ENCODE data around the gene CLINT1.

Gene CLINT1

GRCh38 chr5:157818368-157818767 is 40.6 kb downstream of the CLINT1 start:
- no peak for DNase-seq

DNA sequence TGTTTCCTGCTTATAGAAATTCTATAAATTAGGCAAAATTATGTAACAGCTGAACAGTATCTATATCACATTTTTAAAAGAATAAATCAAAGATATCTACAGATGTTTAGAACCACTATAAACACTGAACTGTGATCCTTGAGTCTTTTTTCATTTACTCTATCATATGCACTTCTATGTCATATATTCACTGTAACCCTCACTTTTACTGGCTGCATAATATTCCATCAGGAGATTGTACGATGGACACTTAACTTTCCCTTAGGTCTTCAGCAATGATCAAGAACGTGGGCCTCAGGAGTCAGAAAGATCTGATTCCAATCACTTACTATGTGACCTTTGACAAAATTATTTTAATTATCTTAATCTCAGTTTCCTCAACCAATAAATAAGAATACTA is 41.0 kb downstream of the CLINT1 start:
- DNase-seq: no peak

- no peak for DNase-seq
Measured at GRCh38 chr5:157817387-157817702, 41.6 kb downstream of the CLINT1 start.

GRCh38 chr5:157816682-157817386 is 42.1 kb downstream of the CLINT1 start:
- no peak for DNase-seq

GRCh38 chr5:157812086-157812485 is 46.9 kb downstream of the CLINT1 start:
- no peak for DNase-seq

GRCh38 chr5:157808043-157808442 is 50.9 kb downstream of the CLINT1 start:
- DNase-seq: no peak

GRCh38 chr5:157802736-157803135 is 56.2 kb downstream of the CLINT1 start:
- DNase-seq: no peak

DNA sequence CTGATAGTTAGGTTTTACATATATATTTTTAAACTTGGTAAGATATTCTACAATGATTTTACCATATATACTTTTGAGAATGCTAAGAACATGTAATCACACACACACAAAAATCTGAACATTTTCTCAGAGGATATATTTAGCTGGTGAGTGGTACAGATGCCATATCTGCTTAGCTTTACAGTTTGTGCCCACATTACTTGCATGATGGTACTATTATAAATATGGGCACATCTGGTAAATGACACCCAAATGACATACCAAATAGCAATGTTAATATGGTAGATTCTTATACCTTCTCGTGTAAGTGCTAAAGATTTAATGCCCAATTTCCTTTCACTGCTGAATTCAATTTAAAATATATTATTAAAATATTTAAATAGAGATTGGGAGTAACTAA is 58.8 kb downstream of the CLINT1 start:
- DNase-seq: no peak

DNA sequence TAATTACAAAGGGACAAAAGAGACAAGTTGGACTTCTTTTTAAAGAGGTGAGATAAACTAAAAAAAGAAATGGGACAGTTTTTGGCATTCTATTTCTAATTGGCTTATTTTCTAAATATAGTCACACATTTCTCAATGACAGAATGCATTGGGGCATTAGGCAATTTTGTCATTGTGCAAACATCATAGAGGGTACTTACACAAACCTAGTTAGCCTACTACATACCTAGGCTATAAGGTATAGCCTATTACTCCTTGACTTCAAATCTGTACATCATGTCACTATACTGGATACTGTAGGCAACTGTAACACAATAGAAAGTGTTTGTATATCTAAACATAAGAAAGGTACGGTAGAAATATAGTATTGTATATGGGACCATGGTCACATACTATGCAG is 59.4 kb downstream of the CLINT1 start:
- DNase-seq: no peak

- no peak for DNase-seq
Measured at GRCh38 chr5:157793301-157793700, 65.6 kb downstream of the CLINT1 start.

- no peak for DNase-seq
Measured at GRCh38 chr5:157785801-157786200, 73.1 kb downstream of the CLINT1 start.

DNA sequence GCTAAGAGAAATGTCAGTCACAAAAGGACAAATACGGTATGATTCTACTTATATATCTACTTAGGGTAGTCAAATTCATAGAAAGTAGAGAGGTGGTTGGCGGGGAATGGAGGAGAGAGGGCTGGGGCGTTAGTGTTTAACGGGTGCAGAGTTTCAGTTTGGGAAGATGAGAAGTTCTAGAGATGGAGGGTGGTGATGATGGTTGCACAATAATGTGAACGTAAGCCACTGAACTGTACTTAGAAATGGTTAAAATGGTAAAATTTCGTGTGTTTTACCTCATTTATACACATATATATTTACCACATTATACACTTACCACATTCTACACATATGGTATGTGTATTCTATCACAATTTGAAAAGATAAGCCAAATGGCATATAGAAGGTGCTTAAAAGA is 79.7 kb downstream of the CLINT1 start:
- no peak for DNase-seq

GRCh38 chr5:157778121-157778805 is 80.7 kb downstream of the CLINT1 start:
- DNase-seq: no peak

DNA sequence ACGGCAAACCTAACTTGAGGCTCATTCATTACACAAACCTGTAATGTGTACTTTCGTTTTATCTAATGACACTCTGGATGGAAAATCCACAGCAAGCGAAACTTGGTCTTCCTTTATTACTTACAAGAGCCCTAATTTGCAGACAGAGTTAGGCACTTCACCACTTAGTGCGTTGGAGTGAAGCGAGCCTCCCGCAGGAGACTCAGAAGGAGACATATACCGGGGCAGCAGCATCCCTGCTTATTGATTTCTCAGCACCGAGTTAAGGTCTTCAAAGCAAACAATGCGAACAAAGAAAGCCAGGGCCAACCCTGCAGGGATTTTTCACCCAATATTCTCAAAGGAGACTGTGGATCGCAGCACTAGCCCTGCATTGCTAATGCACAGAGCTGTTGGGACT is 86.8 kb downstream of the CLINT1 start:
- DNase-seq: no peak

- no peak for DNase-seq
Measured at GRCh38 chr5:157770665-157771064, 88.3 kb downstream of the CLINT1 start.

GRCh38 chr5:157767689-157768088 is 91.3 kb downstream of the CLINT1 start:
- no peak for DNase-seq

DNA sequence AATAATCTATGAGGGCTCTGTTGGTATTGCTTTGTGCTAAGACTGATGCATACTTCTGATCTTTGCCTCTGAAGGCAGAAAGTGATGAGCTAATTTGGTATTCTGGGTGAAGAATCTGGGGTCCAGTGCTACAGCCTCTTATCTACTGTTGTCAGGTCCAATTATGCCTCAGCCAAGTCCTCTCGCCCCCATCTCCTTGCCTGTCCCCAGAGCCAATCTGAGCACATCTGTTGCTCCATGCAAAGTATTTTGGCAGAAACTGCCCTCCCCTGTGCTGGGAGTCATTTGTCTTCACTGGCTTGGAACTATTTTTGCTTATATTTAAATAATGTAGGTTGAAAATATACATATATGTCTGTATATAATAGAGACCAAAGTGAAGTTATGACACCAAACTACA is 92.0 kb downstream of the CLINT1 start:
- no peak for DNase-seq

DNA sequence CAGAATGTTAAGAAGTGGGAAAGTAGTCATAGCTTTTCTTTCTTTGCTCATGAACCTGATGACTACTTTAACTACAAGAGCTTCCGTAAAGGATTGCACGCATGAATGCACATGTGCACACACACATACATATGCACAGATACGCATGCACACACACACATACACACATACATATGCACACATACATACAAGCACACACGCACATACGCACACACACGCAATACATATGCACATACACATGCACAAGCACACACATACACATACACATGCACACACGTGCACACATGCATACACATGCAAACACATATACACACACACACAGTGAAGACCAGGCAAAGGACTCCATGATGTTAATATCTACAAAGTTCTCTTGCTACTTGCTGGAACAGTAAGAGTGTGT is 92.5 kb downstream of the CLINT1 start:
- DNase-seq: no peak

DNA sequence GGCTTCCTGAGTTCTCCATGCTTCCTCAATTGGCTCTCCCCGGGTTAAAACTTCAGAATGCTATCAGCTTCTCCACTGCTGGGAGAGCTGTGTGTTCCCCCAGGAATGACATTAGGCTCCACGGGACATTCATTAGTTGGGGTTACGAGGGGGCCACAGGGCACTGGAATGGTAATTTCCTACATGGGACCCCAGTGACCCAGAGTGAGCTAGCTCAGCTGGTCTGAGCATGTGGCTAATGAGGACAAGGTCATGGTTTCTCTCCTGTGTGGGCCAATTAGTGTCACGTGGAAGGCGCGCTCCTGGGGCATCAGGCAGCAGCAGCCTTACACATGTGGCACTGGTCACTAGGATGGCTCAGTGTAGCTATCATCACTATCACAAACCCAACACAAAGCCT is 94.4 kb downstream of the CLINT1 start:
- no peak for DNase-seq

GRCh38 chr5:157761690-157762621 is 97.0 kb downstream of the CLINT1 start:
- DNase-seq: peak; percentile 79

DNA sequence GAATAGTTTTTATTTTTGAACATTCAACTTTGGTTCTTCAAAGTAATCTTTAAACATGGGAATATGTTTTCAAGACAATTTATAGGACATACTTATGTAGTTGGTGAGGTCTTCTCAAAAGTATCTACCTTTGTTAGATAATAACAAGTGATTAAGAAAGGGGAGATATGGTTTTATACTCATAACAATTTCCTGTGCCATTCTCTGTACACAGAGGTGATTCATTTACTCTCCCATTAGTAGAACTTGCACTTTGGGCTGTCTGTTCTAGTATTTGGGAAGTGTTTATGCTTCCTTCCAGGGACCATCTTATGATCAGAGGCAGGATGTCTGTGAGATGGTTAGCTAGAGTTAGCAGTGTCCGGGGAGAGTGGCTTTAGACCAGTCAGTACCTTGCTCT is 100.2 kb downstream of the CLINT1 start:
- no peak for DNase-seq

GRCh38 chr5:157756122-157756521 is 102.8 kb downstream of the CLINT1 start:
- no peak for DNase-seq

DNA sequence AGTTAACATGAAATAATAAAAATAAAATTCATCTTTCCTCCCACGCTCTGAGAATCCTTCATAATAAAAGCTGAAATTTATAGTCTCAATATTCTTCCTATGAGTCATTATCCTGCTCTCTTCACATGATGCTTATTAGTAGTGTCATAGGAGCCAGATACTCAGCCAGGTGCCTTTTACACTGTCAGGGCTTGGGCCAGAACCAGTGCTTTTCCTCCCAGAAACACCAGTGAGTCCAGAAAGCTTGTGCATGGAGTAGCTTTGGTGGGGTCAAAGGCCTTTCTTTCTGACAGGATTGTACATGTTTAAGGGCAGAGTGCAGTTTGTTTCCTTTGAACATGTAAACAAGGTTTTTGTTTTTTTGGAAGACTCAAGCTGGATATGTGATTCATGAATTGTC is 108.6 kb downstream of the CLINT1 start:
- no peak for DNase-seq

DNA sequence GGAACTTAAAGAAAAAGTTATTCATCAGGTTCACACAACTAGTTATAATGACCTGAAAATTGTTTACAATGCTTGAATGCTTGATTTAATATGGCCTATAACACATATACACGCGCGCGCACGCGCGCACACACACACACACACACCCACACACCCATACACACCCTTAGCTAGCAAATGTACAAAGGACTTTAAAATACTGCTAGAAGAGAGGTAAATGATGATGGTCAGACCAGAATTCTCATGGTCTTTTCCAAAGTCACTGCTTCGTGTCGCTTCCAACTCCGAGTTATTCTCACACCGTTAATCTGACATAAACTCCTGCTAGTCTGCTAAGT is 109.5 kb downstream of the CLINT1 start:
- no peak for DNase-seq

Data from NCI-H82 (cell line).